Endothelial cell of umbilical vein (primary cell): Measurements from ENCODE around the gene SLC10A2. TPM values are rescaled to one million over a fixed set of nuclear protein-coding genes. Genes with fewer than 3 reads are reported as not detected.

Experiments used
- BruUV-seq: library from RNA; stranded (reverse); fragments of 400-500 nt; replicated peaks from 2 replicates; lab custom pipeline; 2021; lab: Mats Ljungman, UMichigan
- CTCF ChIA-PET: fragments of 300-600, 350-600 bp; sonication (Branson Sonifier 250); formaldehyde crosslinking; loops from one replicate; lab custom pipeline; 2021; ENCODE audit warnings: antibody characterized with exemption, inconsistent platforms; lab: Charles Lee
- POLR2A ChIA-PET: fragments of 300-600, 350-600 bp; sonication (Branson Sonifier 250); formaldehyde crosslinking; loops from one replicate; lab custom pipeline; 2021; ENCODE audit warnings: antibody characterized with exemption, inconsistent platforms; lab: Charles Lee
- DNase-seq: peaks from one replicate; pipeline ENCODE4 v3.0.0-alpha.2; 2011; ENCODE audit warnings: low read depth, low spot score
- FAIRE-seq: peaks from 2 replicates; lab custom pipeline; 2011; peaks lifted over from hg19 to GRCh38; lab: Jason Lieb, UNC
- H2AFZ ChIP-seq: 2 replicates; pipeline ENCODE4 v1.6.0; 2012; ENCODE audit warnings: low read depth, low read length, control low read depth, inconsistent platforms
- H3K27ac ChIP-seq: 2 replicates; pipeline ENCODE4 v1.5.1; 2011; ENCODE audit warnings: low read depth, mild to moderate bottlenecking, control low read depth, low read length, moderate library complexity; ENCODE audit not compliant: insufficient read depth
- H3K27me3 ChIP-seq, 2 experiments: 2 replicates each; pipeline versions ENCODE4 v1.6.0 to v1.6.1; 2011; ENCODE audit warnings: low read length in 2 of 2, mixed read lengths in 1 of 2; ENCODE audit not compliant: control insufficient read depth in 2 of 2, insufficient read depth in 2 of 2
- H3K36me3 ChIP-seq, 2 experiments: 2 replicates in 1 of 2; 3 replicates in 1 of 2; pipeline ENCODE4 v1.5.1; 2011; ENCODE audit warnings: low read length in 2 of 2, mild to moderate bottlenecking in 1 of 2, moderate library complexity in 1 of 2; ENCODE audit not compliant: control insufficient read depth in 2 of 2, insufficient read depth in 2 of 2; ENCODE audit errors: extremely low read depth in 1 of 2
- H3K4me1 ChIP-seq: 3 replicates; pipeline ENCODE4 v1.5.1; 2011; ENCODE audit warnings: mild to moderate bottlenecking, low read length; ENCODE audit not compliant: control insufficient read depth, insufficient read depth; ENCODE audit errors: extremely low read depth
- H3K4me2 ChIP-seq: 2 replicates; pipeline ENCODE4 v1.6.1; 2011; ENCODE audit warnings: low read length, control low read depth, mixed read lengths; ENCODE audit not compliant: insufficient read depth
- H3K4me3 ChIP-seq, 3 experiments: fragments of 200-600 bp in 1 of 3; sonication (generic), shearing (Covaris generic) in 1 of 3; replicated peaks in 1 of 3; 2 replicates each; pipeline ENCODE4 v1.5.1; 2011 to 2016; ENCODE audit warnings: control low read depth in 3 of 3, low read length in 3 of 3, mild to moderate bottlenecking in 2 of 3, inconsistent platforms in 1 of 3, low read depth in 1 of 3, moderate library complexity in 1 of 3; ENCODE audit not compliant: insufficient read depth in 1 of 3
- H3K79me2 ChIP-seq: 2 replicates; pipeline ENCODE4 v1.6.0; 2012; ENCODE audit warnings: low read length, inconsistent platforms; ENCODE audit not compliant: control insufficient read depth, insufficient read depth
- H3K9ac ChIP-seq: replicated peaks from 2 replicates; pipeline ENCODE3; 2011; ENCODE audit warnings: low read length, control low read depth; ENCODE audit not compliant: insufficient read depth; ENCODE audit errors: extremely low read depth
- H3K9me1 ChIP-seq: replicated peaks from 3 replicates; pipeline ENCODE4 v1.6.0; 2011; ENCODE audit warnings: mild to moderate bottlenecking, low read length; ENCODE audit not compliant: control insufficient read depth, insufficient read depth; ENCODE audit errors: extremely low read depth
- H3K9me3 ChIP-seq: replicated peaks from 2 replicates; pipeline ENCODE4 v1.5.1; 2012; ENCODE audit warnings: low read length, inconsistent platforms; ENCODE audit not compliant: control insufficient read depth, insufficient read depth
- H4K20me1 ChIP-seq: replicated peaks from 2 replicates; pipeline ENCODE3; 2011; ENCODE audit warnings: mild to moderate bottlenecking, low read length; ENCODE audit not compliant: control insufficient read depth, insufficient read depth; ENCODE audit errors: extremely low read depth
- GATA2 ChIP-seq: IDR thresholded peaks from 2 replicates; pipeline ENCODE4 v1.7.0; 2011; ENCODE audit warnings: low read depth, mild to moderate bottlenecking, moderate library complexity, mixed read lengths, low read length; ENCODE audit not compliant: insufficient read length, insufficient read depth
- JUN ChIP-seq: IDR thresholded peaks from 2 replicates; pipeline ENCODE4 v1.6.1; 2011; ENCODE audit warnings: borderline replicate concordance, low read depth; ENCODE audit not compliant: insufficient read length, insufficient read depth
- MYC ChIP-seq: IDR thresholded peaks from one replicate; pipeline ENCODE4 v1.6.1; 2011; ENCODE audit warnings: mild to moderate bottlenecking, low read depth, low read length
- POLR2A ChIP-seq: IDR thresholded peaks from 2 replicates; pipeline ENCODE4 v1.6.1; 2012; ENCODE audit warnings: low read depth, mild to moderate bottlenecking, control low read depth, low read length
- POLR2AphosphoS5 ChIP-seq: IDR thresholded peaks from 2 replicates; pipeline ENCODE4 v1.6.1; 2012; ENCODE audit warnings: low read depth, mild to moderate bottlenecking, control low read depth, low read length, moderate library complexity; ENCODE audit not compliant: insufficient read depth
- dilution Hi-C: fragments of 300-500 bp; cut with MboI; formaldehyde crosslinking; loops from one replicate; pipeline ENCODE4 v1.15.0; 2019; ENCODE audit warnings: low sequenced_read_pairs; ENCODE audit not compliant: extremely low pct_ligation_motif_present
- intact Hi-C: fragments of 100-400 bp; cut with micrococcal nuclease; formaldehyde crosslinking; loops from one replicate; pipeline ENCODE4 v1.10.0; 2022
- polyA plus RNA-seq, 4 experiments: library from polyadenylated mRNA; depleted of rRNA in 3 of 4; stranded (reverse) in 3 of 4; unstranded in 1 of 4; fragments of >200 nt; gene quantifications; 2 replicates each; pipeline versions ENCODE4 v1.2.1 to v1.2.3, GENCODE V29; 2011 to 2012; ENCODE audit warnings: missing spikeins in 1 of 4
- total RNA-seq: library from RNA; stranded (reverse); gene quantifications from 2 replicates; pipeline ENCODE4 v1.2.3, GENCODE V29; 2021
- TF ChIP-seq, protein P1 (sequence below): IDR thresholded peaks from 2 replicates; pipeline ENCODE4 v1.6.1; 2011; ENCODE audit not compliant: insufficient read depth, insufficient read length
- TF ChIP-seq, protein P2 (sequence below), 2 donors: IDR thresholded peaks; 1 replicate in 1 of 2; 2 replicates in 1 of 2; pipeline ENCODE4 v1.5.1; 2011; ENCODE audit warnings: low read length in 2 of 2, mild to moderate bottlenecking in 2 of 2, moderate library complexity in 2 of 2, control low read depth in 1 of 2, inconsistent platforms in 1 of 2, low read depth in 1 of 2; ENCODE audit not compliant: insufficient read depth in 1 of 2; ENCODE audit errors: extremely low read depth in 1 of 2

Gene SLC10A2
- total and polyA plus RNA-seq, 2 donors (not counting 3 experiments of a cell fraction or from before 2014, with no cell fraction given), result not detected

DNA sequence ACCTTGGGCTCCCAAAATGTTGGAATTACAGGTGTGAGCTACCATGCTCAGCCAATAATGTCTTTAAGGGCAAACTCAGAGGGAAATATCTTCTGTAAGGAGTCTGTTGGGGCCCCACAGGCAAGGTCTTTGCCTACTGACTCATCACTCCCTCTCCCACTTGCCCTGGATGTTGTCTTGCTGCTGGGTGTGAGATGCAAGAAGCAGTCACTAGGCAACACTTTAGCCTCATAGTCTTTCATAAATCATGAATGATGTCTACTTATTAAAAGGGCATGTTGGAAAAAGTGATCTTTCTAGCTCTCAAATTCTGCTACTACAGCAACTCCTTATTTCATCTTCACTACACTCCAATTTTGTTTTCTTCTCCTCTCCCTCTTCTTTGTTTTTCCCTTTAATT, 34.6 kb upstream of the SLC10A2 start:
- Histone ChIP-seq H3K27ac (no peak overlapping the region), H2AFZ (no peak overlapping the region), H3K4me2 (no peak overlapping the region), H3K79me2 (no peaks in the 10 kb centered on the region), H3K9me1 (no peaks in the 10 kb centered on the region), H3K9ac (no peak overlapping the region), H3K36me3 (no peaks in the 10 kb centered on the region), H3K27me3 (no peaks in the 10 kb centered on the region), H3K4me3 (no peak overlapping the region), H4K20me1 (no peaks in the 10 kb centered on the region), H3K9me3 (no peaks in the 10 kb centered on the region), H3K4me1 (no peaks in the 10 kb centered on the region)
- ChIA-PET CTCF (no interaction called here), POLR2A (no interaction called here)
- FAIRE-seq (no peak), DNase-seq (no peak)
- intact Hi-C loops (no loop called here), dilution Hi-C loops (no loop called here)
- no peak for TF ChIP-seq JUN
- no peak for TF ChIP-seq GATA2
- no peak for TF ChIP-seq POLR2AphosphoS5
- TF ChIP-seq MYC, result no peak
- TF ChIP-seq POLR2A, result no peak
- TF ChIP-seq, protein P1, sequence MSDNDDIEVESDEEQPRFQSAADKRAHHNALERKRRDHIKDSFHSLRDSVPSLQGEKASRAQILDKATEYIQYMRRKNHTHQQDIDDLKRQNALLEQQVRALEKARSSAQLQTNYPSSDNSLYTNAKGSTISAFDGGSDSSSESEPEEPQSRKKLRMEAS, result no peak
- TF ChIP-seq, protein P2, sequence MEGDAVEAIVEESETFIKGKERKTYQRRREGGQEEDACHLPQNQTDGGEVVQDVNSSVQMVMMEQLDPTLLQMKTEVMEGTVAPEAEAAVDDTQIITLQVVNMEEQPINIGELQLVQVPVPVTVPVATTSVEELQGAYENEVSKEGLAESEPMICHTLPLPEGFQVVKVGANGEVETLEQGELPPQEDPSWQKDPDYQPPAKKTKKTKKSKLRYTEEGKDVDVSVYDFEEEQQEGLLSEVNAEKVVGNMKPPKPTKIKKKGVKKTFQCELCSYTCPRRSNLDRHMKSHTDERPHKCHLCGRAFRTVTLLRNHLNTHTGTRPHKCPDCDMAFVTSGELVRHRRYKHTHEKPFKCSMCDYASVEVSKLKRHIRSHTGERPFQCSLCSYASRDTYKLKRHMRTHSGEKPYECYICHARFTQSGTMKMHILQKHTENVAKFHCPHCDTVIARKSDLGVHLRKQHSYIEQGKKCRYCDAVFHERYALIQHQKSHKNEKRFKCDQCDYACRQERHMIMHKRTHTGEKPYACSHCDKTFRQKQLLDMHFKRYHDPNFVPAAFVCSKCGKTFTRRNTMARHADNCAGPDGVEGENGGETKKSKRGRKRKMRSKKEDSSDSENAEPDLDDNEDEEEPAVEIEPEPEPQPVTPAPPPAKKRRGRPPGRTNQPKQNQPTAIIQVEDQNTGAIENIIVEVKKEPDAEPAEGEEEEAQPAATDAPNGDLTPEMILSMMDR (IDR thresholded peaks at IDR 0.05; ENCODE audit: extremely low read depth in 1 of 2, insufficient read depth in 1 of 2, low read depth in 1 of 2, low read length in 2 of 2), result no peak
- no TSS peak for BruUV-seq
